Endothelial cell of umbilical vein (primary cell): Measurements from ENCODE around the gene MACROD2. TPM values are rescaled to one million over a fixed set of nuclear protein-coding genes. Genes with fewer than 3 reads are reported as not detected.

ENCODE experiments used
- BruUV-seq: library from RNA; stranded (reverse); fragments of 400-500 nt; replicated peaks from 2 replicates; lab custom pipeline; 2021; lab: Mats Ljungman, UMichigan
- CTCF ChIA-PET: fragments of 300-600, 350-600 bp; sonication (Branson Sonifier 250); formaldehyde crosslinking; loops from one replicate; lab custom pipeline; 2021; ENCODE audit warnings: antibody characterized with exemption, inconsistent platforms; lab: Charles Lee
- POLR2A ChIA-PET: fragments of 300-600, 350-600 bp; sonication (Branson Sonifier 250); formaldehyde crosslinking; loops from one replicate; lab custom pipeline; 2021; ENCODE audit warnings: antibody characterized with exemption, inconsistent platforms; lab: Charles Lee
- DNase-seq: peaks from one replicate; pipeline ENCODE4 v3.0.0-alpha.2; 2011; ENCODE audit warnings: low read depth, low spot score
- FAIRE-seq: peaks from 2 replicates; lab custom pipeline; 2011; peaks lifted over from hg19 to GRCh38; lab: Jason Lieb, UNC
- H2AFZ ChIP-seq: 2 replicates; pipeline ENCODE4 v1.6.0; 2012; ENCODE audit warnings: low read depth, low read length, control low read depth, inconsistent platforms
- H3K27ac ChIP-seq: 2 replicates; pipeline ENCODE4 v1.5.1; 2011; ENCODE audit warnings: low read depth, mild to moderate bottlenecking, control low read depth, low read length, moderate library complexity; ENCODE audit not compliant: insufficient read depth
- H3K27me3 ChIP-seq, 2 experiments: 2 replicates each; pipeline versions ENCODE4 v1.6.0 to v1.6.1; 2011; ENCODE audit warnings: low read length in 2 of 2, mixed read lengths in 1 of 2; ENCODE audit not compliant: control insufficient read depth in 2 of 2, insufficient read depth in 2 of 2
- H3K36me3 ChIP-seq, 2 experiments: 2 replicates in 1 of 2; 3 replicates in 1 of 2; pipeline ENCODE4 v1.5.1; 2011; ENCODE audit warnings: low read length in 2 of 2, mild to moderate bottlenecking in 1 of 2, moderate library complexity in 1 of 2; ENCODE audit not compliant: control insufficient read depth in 2 of 2, insufficient read depth in 2 of 2; ENCODE audit errors: extremely low read depth in 1 of 2
- H3K4me1 ChIP-seq: 3 replicates; pipeline ENCODE4 v1.5.1; 2011; ENCODE audit warnings: mild to moderate bottlenecking, low read length; ENCODE audit not compliant: control insufficient read depth, insufficient read depth; ENCODE audit errors: extremely low read depth
- H3K4me2 ChIP-seq: 2 replicates; pipeline ENCODE4 v1.6.1; 2011; ENCODE audit warnings: low read length, control low read depth, mixed read lengths; ENCODE audit not compliant: insufficient read depth
- H3K4me3 ChIP-seq, 3 experiments: fragments of 200-600 bp in 1 of 3; sonication (generic), shearing (Covaris generic) in 1 of 3; replicated peaks in 1 of 3; 2 replicates each; pipeline ENCODE4 v1.5.1; 2011 to 2016; ENCODE audit warnings: control low read depth in 3 of 3, low read length in 3 of 3, mild to moderate bottlenecking in 2 of 3, inconsistent platforms in 1 of 3, low read depth in 1 of 3, moderate library complexity in 1 of 3; ENCODE audit not compliant: insufficient read depth in 1 of 3
- H3K79me2 ChIP-seq: 2 replicates; pipeline ENCODE4 v1.6.0; 2012; ENCODE audit warnings: low read length, inconsistent platforms; ENCODE audit not compliant: control insufficient read depth, insufficient read depth
- H3K9ac ChIP-seq: replicated peaks from 2 replicates; pipeline ENCODE3; 2011; ENCODE audit warnings: low read length, control low read depth; ENCODE audit not compliant: insufficient read depth; ENCODE audit errors: extremely low read depth
- H3K9me1 ChIP-seq: replicated peaks from 3 replicates; pipeline ENCODE4 v1.6.0; 2011; ENCODE audit warnings: mild to moderate bottlenecking, low read length; ENCODE audit not compliant: control insufficient read depth, insufficient read depth; ENCODE audit errors: extremely low read depth
- H3K9me3 ChIP-seq: replicated peaks from 2 replicates; pipeline ENCODE4 v1.5.1; 2012; ENCODE audit warnings: low read length, inconsistent platforms; ENCODE audit not compliant: control insufficient read depth, insufficient read depth
- H4K20me1 ChIP-seq: replicated peaks from 2 replicates; pipeline ENCODE3; 2011; ENCODE audit warnings: mild to moderate bottlenecking, low read length; ENCODE audit not compliant: control insufficient read depth, insufficient read depth; ENCODE audit errors: extremely low read depth
- EZH2 ChIP-seq: IDR thresholded peaks from 2 replicates; pipeline ENCODE4 v1.6.1; 2012; ENCODE audit warnings: borderline replicate concordance, low read depth, mild to moderate bottlenecking, moderate library complexity, low read length, inconsistent platforms; ENCODE audit not compliant: severe bottlenecking
- FOS ChIP-seq: IDR thresholded peaks from 2 replicates; pipeline ENCODE4 v1.6.1; 2011; ENCODE audit warnings: mild to moderate bottlenecking, low read length, moderate library complexity, borderline replicate concordance; ENCODE audit not compliant: insufficient read depth
- GATA2 ChIP-seq: IDR thresholded peaks from 2 replicates; pipeline ENCODE4 v1.7.0; 2011; ENCODE audit warnings: low read depth, mild to moderate bottlenecking, moderate library complexity, mixed read lengths, low read length; ENCODE audit not compliant: insufficient read length, insufficient read depth
- JUN ChIP-seq: IDR thresholded peaks from 2 replicates; pipeline ENCODE4 v1.6.1; 2011; ENCODE audit warnings: borderline replicate concordance, low read depth; ENCODE audit not compliant: insufficient read length, insufficient read depth
- POLR2AphosphoS5 ChIP-seq: IDR thresholded peaks from 2 replicates; pipeline ENCODE4 v1.6.1; 2012; ENCODE audit warnings: low read depth, mild to moderate bottlenecking, control low read depth, low read length, moderate library complexity; ENCODE audit not compliant: insufficient read depth
- dilution Hi-C: fragments of 300-500 bp; cut with MboI; formaldehyde crosslinking; loops from one replicate; pipeline ENCODE4 v1.15.0; 2019; ENCODE audit warnings: low sequenced_read_pairs; ENCODE audit not compliant: extremely low pct_ligation_motif_present
- intact Hi-C: fragments of 100-400 bp; cut with micrococcal nuclease; formaldehyde crosslinking; loops from one replicate; pipeline ENCODE4 v1.10.0; 2022
- polyA plus RNA-seq, 4 experiments: library from polyadenylated mRNA; depleted of rRNA in 3 of 4; stranded (reverse) in 3 of 4; unstranded in 1 of 4; fragments of >200 nt; gene quantifications; 2 replicates each; pipeline versions ENCODE4 v1.2.1 to v1.2.3, GENCODE V29; 2011 to 2012; ENCODE audit warnings: missing spikeins in 1 of 4
- total RNA-seq: library from RNA; stranded (reverse); gene quantifications from 2 replicates; pipeline ENCODE4 v1.2.3, GENCODE V29; 2021
- TF ChIP-seq, protein P1 (sequence below), 2 donors: IDR thresholded peaks; 1 replicate in 1 of 2; 2 replicates in 1 of 2; pipeline ENCODE4 v1.5.1; 2011; ENCODE audit warnings: low read length in 2 of 2, mild to moderate bottlenecking in 2 of 2, moderate library complexity in 2 of 2, control low read depth in 1 of 2, inconsistent platforms in 1 of 2, low read depth in 1 of 2; ENCODE audit not compliant: insufficient read depth in 1 of 2; ENCODE audit errors: extremely low read depth in 1 of 2

Gene MACROD2
- total and polyA plus RNA-seq, 2 donors (not counting 3 experiments of a cell fraction or from before 2014, with no cell fraction given) = 0.11 to 0.73 TPM

DNA sequence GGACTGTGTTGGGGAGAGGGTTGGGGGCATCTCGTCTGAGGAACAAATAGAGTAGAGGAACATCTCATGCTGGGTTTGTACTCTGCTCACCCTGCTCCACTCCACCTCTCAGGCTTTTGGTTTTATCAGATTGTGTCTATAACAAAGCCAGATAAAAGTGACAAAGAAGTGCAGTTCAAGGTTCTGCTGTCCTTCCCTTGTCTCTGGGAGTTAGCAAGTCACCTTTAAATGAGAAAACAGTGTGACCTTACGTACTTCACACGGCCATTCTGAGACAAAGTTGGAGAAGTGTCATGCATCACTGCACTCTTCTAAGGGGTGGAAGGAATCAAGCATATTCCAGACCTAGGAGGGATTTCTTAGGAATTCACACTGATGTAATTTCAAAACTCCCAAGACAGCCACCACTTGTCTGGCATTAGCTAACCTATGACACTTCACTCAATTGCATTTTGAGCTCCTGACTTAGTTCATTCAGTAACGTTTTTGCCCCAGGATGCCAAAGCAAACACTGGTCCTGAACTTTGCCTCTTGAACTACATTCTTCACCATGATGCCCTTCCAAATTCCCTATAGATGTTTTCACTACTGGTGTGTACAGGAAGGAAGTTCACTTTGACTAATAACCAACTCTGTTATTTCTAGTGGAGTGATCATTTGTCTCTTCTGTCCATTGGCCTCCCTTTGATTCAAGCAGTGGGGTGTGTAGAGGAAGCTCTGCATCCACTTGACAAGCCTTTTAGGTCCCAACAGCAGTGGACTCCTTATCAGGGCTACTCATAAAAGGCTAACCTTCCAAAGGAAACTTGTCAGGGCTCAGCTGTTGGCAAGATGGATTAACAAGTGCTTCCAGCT, 989.7 kb downstream of the MACROD2 start:
- H3K36me3 ChIP-seq = no peaks in the 10 kb centered on the region
- POLR2A ChIA-PET = interaction anchor here (0.7 to 1.3 kb wide), 3 partner anchors 21 to 122 kb away, joined by 3 to 13 read pairs (median 5); no protein-coding TSS in a partner anchor
- peak overlapping the region; percentile 23 for H3K9ac ChIP-seq
- no peaks in the 10 kb centered on the region for H4K20me1 ChIP-seq
- H3K4me3 ChIP-seq = no peak overlapping the region
- peak overlapping the region; percentile 84 for H3K27ac ChIP-seq
- H3K4me1 ChIP-seq = peaks cover 30% of the 10 kb centered on the region
- intact Hi-C loops (loop anchor here (1.0 to 5.0 kb wide), 5 partner anchors 22 to 252 kb away; no protein-coding TSS in a partner anchor), dilution Hi-C loops (no loop called here)
- no peaks in the 10 kb centered on the region for H3K79me2 ChIP-seq
- FAIRE-seq (peak; percentile 94), DNase-seq (peak; percentile 94)
- peak overlapping the region; percentile 38 for H2AFZ ChIP-seq
- H3K27me3 ChIP-seq = no peaks in the 10 kb centered on the region
- H3K9me3 ChIP-seq = no peaks in the 10 kb centered on the region
- CTCF ChIA-PET = interaction anchor here (0.7 to 3.2 kb wide), 7 partner anchors 11 to 647 kb away, joined by 3 to 15 read pairs (median 4); partner anchors contain the start of gene FLRT3
- TSS peak; percentile 43 for BruUV-seq
- peak overlapping the region; percentile 54 for H3K4me2 ChIP-seq
- no peaks in the 10 kb centered on the region for H3K9me1 ChIP-seq
- TF ChIP-seq, protein P1, sequence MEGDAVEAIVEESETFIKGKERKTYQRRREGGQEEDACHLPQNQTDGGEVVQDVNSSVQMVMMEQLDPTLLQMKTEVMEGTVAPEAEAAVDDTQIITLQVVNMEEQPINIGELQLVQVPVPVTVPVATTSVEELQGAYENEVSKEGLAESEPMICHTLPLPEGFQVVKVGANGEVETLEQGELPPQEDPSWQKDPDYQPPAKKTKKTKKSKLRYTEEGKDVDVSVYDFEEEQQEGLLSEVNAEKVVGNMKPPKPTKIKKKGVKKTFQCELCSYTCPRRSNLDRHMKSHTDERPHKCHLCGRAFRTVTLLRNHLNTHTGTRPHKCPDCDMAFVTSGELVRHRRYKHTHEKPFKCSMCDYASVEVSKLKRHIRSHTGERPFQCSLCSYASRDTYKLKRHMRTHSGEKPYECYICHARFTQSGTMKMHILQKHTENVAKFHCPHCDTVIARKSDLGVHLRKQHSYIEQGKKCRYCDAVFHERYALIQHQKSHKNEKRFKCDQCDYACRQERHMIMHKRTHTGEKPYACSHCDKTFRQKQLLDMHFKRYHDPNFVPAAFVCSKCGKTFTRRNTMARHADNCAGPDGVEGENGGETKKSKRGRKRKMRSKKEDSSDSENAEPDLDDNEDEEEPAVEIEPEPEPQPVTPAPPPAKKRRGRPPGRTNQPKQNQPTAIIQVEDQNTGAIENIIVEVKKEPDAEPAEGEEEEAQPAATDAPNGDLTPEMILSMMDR (IDR thresholded peaks at IDR 0.05; ENCODE audit: extremely low read depth in 1 of 2, insufficient read depth in 1 of 2, low read depth in 1 of 2, low read length in 2 of 2) = no peak
- no peak for TF ChIP-seq EZH2
- TF ChIP-seq JUN = peak; percentile 67
- peak; percentile 84 for TF ChIP-seq FOS
- TF ChIP-seq GATA2 = peak; percentile 97
- TF ChIP-seq POLR2AphosphoS5 = peak; percentile 88
